Measurements from ENCODE around the gene VPS13D.

DNA sequence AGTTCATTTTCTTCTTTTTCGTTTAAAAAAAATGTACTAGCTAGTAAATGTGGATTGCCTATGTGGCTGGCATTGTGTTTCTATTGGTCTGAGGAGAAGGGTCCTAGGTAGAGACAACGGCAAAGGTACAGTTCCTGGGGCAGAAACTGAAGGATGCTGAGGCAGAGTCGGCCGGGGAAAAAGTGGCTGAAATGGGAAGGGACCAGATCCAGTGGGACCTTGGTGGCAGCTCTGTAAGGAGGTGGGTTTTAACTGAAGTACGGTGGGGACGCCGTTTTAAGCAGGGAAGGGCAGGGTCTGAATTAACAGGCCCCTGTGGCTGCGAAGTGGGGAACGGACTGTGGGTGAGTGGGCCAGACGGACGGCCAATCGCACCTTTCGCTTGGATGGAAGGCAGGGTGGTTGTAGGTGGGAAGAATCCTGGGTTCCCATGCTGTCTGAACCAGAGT, 420 bp upstream of the VPS13D start:
- TF ChIP-seq, protein P1, sequence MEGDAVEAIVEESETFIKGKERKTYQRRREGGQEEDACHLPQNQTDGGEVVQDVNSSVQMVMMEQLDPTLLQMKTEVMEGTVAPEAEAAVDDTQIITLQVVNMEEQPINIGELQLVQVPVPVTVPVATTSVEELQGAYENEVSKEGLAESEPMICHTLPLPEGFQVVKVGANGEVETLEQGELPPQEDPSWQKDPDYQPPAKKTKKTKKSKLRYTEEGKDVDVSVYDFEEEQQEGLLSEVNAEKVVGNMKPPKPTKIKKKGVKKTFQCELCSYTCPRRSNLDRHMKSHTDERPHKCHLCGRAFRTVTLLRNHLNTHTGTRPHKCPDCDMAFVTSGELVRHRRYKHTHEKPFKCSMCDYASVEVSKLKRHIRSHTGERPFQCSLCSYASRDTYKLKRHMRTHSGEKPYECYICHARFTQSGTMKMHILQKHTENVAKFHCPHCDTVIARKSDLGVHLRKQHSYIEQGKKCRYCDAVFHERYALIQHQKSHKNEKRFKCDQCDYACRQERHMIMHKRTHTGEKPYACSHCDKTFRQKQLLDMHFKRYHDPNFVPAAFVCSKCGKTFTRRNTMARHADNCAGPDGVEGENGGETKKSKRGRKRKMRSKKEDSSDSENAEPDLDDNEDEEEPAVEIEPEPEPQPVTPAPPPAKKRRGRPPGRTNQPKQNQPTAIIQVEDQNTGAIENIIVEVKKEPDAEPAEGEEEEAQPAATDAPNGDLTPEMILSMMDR (IDR thresholded peaks at IDR 0.05 in 2 of 3, conservative IDR thresholded peaks at IDR 0.05 in 1 of 3; ENCODE audit: borderline replicate concordance in 1 of 3, insufficient read depth in 1 of 3, low read depth in 2 of 3, low read length in 2 of 3) = no peak
- no peak for TF ChIP-seq ZNF274 (IDR thresholded peaks at IDR 0.05; ENCODE audit: low read depth, low read length)

Measured in HCT116 (cell line).